Amniotic stem cell (primary cell): Measurements from ENCODE around the gene FHOD3.
A peak's percentile ranks its signal among the peaks of the same experiment; 100 is the strongest.

ENCODE experiments used
- DNase-seq: peaks from one replicate; lab custom pipeline; 2025; lab: John Stamatoyannopoulos, UW

The FHOD3 gene

DNA sequence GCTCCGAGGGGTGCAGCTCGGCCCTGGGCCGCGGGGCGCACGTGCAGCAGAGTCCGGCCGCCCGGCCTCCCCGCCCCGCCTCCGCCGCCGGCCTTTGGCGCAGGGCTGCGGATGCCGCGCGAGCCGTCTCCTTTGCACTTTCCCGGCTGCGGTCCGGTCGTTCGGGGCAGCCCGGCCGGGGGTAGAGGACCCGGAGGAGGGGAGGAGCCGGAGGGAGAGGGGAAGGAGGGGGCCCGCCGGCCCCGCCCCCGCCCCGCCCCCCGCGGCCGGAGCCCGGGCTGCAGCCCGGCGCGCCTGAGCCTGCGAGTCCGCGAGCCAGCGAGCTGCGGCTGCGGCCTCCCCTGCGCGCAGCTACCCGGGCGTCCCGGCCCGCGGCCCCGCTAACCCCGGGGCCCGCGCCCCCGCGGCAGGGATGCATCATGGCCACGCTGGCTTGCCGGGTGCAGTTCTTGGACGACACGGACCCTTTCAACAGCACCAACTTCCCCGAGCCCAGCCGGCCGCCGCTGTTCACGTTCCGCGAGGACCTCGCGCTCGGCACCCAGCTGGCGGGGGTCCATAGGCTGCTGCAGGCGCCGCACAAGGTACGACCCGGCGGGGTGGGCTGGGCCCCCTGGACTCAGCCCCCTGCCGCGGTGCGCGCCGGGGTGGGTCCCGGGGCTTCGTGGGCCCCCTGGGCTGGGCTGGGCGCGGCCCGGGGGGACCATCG lies at the start of gene FHOD3:
Gene FHOD3, plus strand, starts transcription at position 297 of the 709 bp plus-strand sequence. Its CDS starts 123 bp downstream, at position 420.
- no peak for DNase-seq

DNA sequence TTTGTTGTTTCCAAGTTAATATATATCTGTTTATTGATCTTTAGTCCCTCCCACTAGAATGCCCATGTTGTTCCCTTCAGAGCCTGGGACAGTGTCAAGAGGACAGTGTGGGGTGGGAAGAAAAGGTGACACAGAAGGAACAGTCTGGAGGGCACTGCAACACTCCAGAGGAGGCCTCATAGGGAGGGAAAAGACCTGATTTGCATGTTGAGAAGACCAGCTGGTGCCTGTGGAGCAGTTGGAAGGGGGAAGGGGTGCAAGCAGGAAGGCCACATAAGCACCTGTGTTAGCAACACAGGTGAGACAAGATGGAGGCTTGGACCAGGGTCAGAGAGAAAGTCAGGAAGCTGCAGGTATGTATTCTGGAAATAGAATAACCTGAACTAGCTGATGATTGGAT lies 48.1 kb upstream of the FHOD3 start:
- DNase-seq: no peak

DNA sequence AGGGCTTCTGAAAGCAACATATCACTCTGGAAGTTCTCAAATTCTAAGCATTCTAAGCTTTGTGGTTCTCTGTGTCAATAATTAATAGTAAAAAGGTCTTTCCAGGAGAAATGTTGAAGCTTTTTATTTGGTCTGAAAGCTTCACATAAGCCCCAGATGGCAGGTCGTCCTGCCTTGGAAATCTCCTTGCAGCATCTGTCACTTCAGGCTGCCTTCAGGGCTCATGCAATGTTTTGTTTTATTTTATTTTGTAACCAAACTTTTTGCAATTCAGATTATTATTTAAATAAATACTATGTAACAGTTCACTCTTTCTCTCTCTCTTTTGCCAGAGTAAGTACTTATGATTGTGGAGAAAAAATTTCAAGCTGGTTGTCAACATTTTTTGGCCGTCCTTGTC lies 46.7 kb upstream of the FHOD3 start:
- DNase-seq: no peak

- no peak for DNase-seq
Observed at GRCh38 chr18:36255072-36255698, 42.3 kb upstream of the FHOD3 start.

GRCh38 chr18:36256094-36256493 lies 41.4 kb upstream of the FHOD3 start:
- DNase-seq: no peak

GRCh38 chr18:36262971-36263370 lies 34.5 kb upstream of the FHOD3 start:
- no peak for DNase-seq

DNA sequence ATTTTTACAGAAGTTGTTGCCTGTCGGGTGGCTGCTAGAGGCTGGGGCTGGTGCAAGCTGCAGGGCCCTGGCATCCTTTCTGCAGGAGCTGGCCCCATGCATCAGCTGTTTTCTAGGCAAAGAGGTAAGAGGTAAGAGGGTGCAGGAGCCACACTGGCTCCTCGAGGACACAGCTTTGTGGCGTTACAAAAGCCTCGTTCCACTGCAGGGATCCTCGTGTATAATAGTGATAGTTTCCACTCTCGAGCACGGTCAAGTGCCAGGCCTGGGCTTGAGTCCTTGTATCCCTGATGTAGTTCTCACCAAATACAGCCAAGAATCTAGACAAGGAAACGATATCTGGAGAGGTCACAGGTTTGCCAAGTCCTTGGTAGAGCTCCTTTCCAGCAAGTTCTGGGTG lies 33.2 kb upstream of the FHOD3 start:
- DNase-seq: no peak

DNA sequence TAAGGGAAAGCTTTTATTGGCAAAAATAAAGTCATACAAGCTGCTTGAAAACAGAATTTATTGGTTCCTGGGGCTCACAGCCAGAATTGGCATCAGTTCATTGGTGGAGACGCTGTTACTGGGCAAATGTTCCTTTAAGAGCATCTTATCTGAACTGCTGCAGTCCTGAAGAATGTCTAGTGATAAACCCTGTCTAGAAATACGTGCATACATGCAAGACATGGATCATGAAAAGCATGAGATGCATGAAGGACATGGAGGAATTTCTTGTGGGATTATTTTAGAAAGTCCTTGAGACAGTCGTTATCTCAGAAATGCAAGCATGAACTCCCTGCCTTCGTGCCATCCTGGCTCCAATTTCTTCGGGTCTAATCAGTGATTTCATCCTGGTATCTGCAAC lies 32.5 kb upstream of the FHOD3 start:
- DNase-seq: no peak

GRCh38 chr18:36269157-36269556 lies 28.4 kb upstream of the FHOD3 start:
- DNase-seq: no peak

DNA sequence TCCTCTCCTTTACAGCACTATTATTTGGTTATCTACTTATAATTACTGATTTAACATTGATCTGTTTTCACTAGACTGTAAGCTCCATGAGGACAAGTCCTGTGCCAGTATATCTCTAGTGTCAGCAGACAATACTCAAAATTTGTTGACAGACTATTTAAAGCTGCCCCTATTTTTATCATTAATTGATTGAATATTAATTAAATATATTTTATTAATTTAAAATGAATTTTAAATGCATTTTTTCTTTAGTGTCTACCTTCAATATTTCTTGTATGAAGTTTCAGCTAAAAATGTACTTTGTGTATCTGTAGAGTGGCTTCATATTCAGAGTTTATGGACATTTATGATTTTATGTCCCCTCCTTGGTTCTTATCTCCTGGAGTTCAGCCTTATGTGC lies 26.4 kb upstream of the FHOD3 start:
- no peak for DNase-seq

DNA sequence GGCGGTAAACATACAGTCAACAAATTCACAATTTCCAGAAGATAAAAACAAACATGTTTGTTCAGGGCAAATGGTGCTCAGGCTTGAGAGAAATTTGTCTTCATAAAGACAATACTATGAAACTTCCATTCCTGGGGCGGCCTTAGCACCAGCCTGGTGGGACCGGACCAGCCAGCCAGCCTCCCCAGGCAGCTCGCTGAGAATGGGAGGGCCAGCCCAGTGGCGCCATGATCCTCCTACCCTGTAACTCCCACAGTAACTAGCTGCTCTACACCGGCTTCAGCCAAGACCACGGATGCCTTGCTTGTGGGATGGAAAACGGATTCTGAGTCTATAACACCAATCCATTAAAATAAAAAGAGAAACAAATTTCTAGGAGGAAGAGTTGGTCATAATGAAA lies 24.2 kb upstream of the FHOD3 start:
- DNase-seq: no peak

DNA sequence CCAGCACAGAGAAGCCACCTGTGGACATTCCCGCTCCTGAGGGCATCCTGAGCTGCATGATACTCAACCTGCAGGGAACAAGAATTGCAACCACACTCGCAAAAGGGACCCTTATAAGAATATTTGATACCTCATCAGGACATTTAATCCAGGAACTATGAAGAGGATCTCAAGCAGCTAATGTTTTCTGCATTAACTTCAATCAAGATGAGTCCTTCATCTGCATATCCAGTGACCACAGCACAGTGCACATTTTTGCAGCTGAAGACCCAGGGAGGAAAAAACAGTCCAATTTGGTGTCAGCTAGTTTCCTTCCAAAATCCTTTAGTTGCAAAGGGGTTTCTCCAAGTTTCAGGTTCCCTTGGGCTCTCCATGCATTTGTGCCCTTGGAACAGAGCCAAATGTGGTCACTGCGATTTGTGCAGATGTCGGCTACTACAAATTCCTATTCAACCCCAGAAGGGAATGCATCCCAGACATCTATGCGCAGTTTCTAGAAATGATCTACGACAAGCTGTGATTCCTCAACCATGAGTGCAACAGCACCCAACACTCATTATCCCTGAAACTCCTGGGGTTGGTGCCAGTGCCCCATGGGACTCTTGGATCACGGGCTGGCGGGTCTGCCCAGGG lies 23.3 kb upstream of the FHOD3 start:
- DNase-seq: no peak

GRCh38 chr18:36275561-36275960 lies 22.0 kb upstream of the FHOD3 start:
- no peak for DNase-seq

DNA sequence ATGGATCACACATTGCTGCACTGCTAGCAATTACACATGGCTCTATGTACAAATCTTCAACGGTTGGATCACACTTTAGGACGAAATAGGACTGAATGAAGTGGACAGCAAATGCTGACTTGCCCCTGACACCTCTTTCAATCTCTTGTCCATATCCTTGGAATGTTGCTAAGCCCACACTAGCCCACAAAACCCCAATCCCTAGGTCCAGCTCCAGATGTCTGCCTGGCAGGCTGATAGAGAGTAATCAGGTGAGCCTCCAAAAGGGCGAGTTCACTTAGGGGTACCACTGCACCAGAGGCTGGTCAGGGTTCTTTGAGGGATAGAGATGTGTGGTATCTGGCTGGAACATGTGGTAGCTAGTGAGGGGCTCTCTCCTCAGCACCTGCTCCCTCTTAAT lies 18.5 kb upstream of the FHOD3 start:
- DNase-seq: no peak

- DNase-seq: no peak
Observed at GRCh38 chr18:36281936-36282335, 15.6 kb upstream of the FHOD3 start.

- DNase-seq: no peak
Observed at GRCh38 chr18:36283448-36283847, 14.1 kb upstream of the FHOD3 start.

- no peak for DNase-seq
Observed at GRCh38 chr18:36284268-36284667, 13.2 kb upstream of the FHOD3 start.

GRCh38 chr18:36284671-36285295 lies 12.7 kb upstream of the FHOD3 start:
- peak; percentile 47 for DNase-seq

- DNase-seq: no peak
Observed at GRCh38 chr18:36287653-36288052, 9.9 kb upstream of the FHOD3 start.

DNA sequence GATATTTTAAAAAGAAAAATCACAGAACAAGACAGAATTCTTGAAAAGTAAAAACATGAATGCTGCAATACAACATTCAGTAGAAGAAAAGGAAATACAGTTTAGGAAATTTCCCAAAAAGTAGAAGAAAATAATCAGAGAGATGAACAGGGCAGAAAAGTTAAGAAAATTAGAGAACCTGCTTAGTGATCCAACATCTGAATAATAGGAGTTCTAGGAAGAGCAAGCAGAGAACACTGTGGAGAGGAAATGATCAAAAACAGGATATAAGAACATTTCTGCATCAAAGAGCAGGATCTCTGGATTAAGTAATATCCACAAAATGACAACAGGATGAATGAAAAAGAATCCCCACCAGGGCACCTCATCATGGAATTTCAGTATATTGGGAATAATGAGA lies 8.8 kb upstream of the FHOD3 start:
- no peak for DNase-seq

DNA sequence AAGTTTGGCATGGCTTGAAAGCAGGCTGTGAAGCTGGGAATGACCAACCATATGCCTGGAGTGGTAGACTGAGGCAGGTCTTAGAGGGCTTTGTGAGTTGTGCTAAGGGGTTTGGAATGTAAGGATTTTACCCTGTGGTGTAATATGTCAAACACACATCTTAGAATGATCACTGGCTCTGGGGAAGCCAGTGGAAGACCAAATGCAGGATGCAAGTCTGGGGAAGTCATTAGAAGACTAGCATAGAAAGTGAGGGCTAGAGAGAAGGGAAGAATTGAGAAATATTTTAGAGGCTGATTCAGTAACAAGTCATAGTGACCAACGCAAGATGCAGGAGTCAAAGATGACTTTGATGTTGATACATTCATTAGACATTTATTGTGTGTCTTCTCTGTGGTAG lies 3.5 kb upstream of the FHOD3 start:
- DNase-seq: no peak

- DNase-seq: no peak
Observed at GRCh38 chr18:36295214-36295613, 2.3 kb upstream of the FHOD3 start.

GRCh38 chr18:36295880-36296301 lies 1.6 kb upstream of the FHOD3 start:
- DNase-seq: no peak
